CD4-positive, alpha-beta memory T cell (primary cell): Measurements from ENCODE around the gene TEKTIP1. TPM values are rescaled to one million over a fixed set of nuclear protein-coding genes. Genes with fewer than 3 reads are reported as not detected.
"Not testable (repeated sequence)": the region's sequence is repeated elsewhere in the genome, so short reads cannot be mapped to it uniquely, and the experiment has no call there.

Experiments used
- CTCF ChIA-PET: fragments of 350-600 bp; sonication (Branson Sonifier 250); formaldehyde crosslinking; loops from one replicate; lab custom pipeline; 2021; ENCODE audit warnings: inconsistent platforms; ENCODE audit not compliant: partially characterized antibody; lab: Charles Lee
- POLR2A ChIA-PET: fragments of 350-600 bp; sonication (Branson Sonifier 250); formaldehyde crosslinking; loops from one replicate; lab custom pipeline; 2021; ENCODE audit not compliant: partially characterized antibody; lab: Charles Lee
- DNase-seq, 5 donors: peaks; one replicate each; pipeline versions ENCODE4 v3.0.0 to v3.0.0-alpha.2; 2020 to 2022; ENCODE audit warnings: mixed read lengths in 1 of 5
- H3K27ac ChIP-seq: one replicate; pipeline ENCODE4 v1.7.0; 2013; ENCODE audit warnings: low read depth, low read length
- H3K27me3 ChIP-seq: 2 replicates; pipeline ENCODE4 v1.7.0; 2013; ENCODE audit warnings: mild to moderate bottlenecking, low read length, moderate library complexity; ENCODE audit not compliant: insufficient read depth
- H3K36me3 ChIP-seq: 2 replicates; pipeline ENCODE4 v1.7.0; 2013; ENCODE audit warnings: mild to moderate bottlenecking, low read length, moderate library complexity; ENCODE audit not compliant: insufficient read depth
- H3K4me1 ChIP-seq: 2 replicates; pipeline ENCODE4 v1.7.0; 2013; ENCODE audit warnings: mild to moderate bottlenecking, low read length, moderate library complexity; ENCODE audit not compliant: insufficient read depth
- H3K4me3 ChIP-seq, 2 donors: one replicate each; pipeline ENCODE4 v1.7.0; 2013; ENCODE audit warnings: low read length in 2 of 2, mild to moderate bottlenecking in 1 of 2
- H3K9me3 ChIP-seq, 2 donors: one replicate each; pipeline ENCODE4 v1.7.0; 2013; ENCODE audit warnings: low read length in 2 of 2, control low read depth in 1 of 2; ENCODE audit not compliant: control insufficient read depth in 1 of 2
- H3K27ac Mint-ChIP-seq, 7 donors: one replicate each; pipeline ENCODE4 v1.8.0; 2020 to 2021; ENCODE audit warnings: mixed read lengths in 7 of 7, mild to moderate bottlenecking in 6 of 7, inconsistent platforms in 3 of 7, moderate library complexity in 3 of 7
- H3K27me3 Mint-ChIP-seq, 2 donors: one replicate each; pipeline ENCODE4 v1.8.0; 2020 to 2021; ENCODE audit warnings: mixed read lengths in 2 of 2
- H3K36me3 Mint-ChIP-seq, 2 donors: one replicate each; pipeline ENCODE4 v1.8.0; 2020 to 2021; ENCODE audit warnings: mixed read lengths in 2 of 2, inconsistent platforms in 1 of 2, mild to moderate bottlenecking in 1 of 2
- H3K4me1 Mint-ChIP-seq, 4 donors: one replicate each; pipeline ENCODE4 v1.8.0; 2020 to 2021; ENCODE audit warnings: mixed read lengths in 4 of 4, mild to moderate bottlenecking in 1 of 4
- H3K4me3 Mint-ChIP-seq, 8 donors: one replicate each; pipeline ENCODE4 v1.8.0; 2020 to 2021; ENCODE audit warnings: mixed read lengths in 8 of 8, mild to moderate bottlenecking in 7 of 8, moderate library complexity in 6 of 8, inconsistent platforms in 3 of 8
- H3K9me3 Mint-ChIP-seq, 8 donors: one replicate each; pipeline ENCODE4 v1.8.0; 2020 to 2021; ENCODE audit warnings: mixed read lengths in 8 of 8, mild to moderate bottlenecking in 5 of 8, inconsistent platforms in 3 of 8, moderate library complexity in 1 of 8
- intact Hi-C: fragments of 100-400 bp; cut with micrococcal nuclease; formaldehyde crosslinking; loops from one replicate; pipeline ENCODE4 v1.15.1; 2023
- polyA plus RNA-seq, 2 donors: library from polyadenylated mRNA; unstranded; fragments of 300-500 nt; fragmentation: Illumina TruSeq; gene quantifications; one replicate each; pipeline ENCODE4 v1.2.3, GENCODE V29; 2021
- total RNA-seq, 2 experiments: library from RNA; stranded (reverse); gene quantifications; one replicate each; pipeline ENCODE4 v1.2.3, GENCODE V29; 2021

The TEKTIP1 gene
- total and polyA plus RNA-seq, 4 experiments from 2014 or later = 0.55 to 10.6 (median 8.1) TPM; not detected in 1

DNA sequence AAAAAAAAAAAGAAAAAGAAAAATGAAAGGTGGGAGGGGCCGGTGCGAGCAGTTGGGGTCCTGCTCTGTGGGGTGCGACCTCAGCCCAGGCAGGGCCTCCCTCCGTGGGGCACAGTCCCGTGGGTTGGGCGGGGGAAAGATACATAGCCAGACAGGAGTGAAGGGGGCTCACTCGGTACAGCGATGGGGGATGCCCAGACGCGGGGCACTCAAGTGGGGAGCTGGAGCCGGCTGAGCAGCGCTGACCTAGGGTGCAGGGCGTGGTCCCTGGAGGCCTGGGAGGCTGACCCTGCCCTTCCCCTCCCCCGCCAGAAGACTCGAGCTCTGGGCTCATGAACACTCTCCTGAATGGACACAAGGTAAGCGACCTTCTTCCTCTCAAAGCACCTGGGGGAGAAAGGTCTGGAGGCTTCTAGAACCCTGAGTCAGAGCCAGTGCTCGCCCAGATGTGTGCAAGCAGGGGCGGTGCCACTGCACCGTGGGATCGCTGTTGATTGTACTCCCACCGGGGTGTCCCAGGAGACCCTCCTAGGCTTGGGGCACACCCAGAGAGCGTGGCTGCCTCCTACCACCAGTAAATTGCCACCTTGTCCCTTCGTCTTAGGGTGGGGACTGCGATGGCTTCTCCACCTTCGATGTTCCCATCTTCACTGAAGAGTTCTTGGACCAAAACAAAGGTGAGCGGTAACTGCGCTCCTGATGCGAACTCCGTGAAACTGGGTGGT, 37.1 kb downstream of the TEKTIP1 start:
- POLR2A ChIA-PET = no interaction called here
- CTCF ChIA-PET = interaction anchor here (1.1 to 2.2 kb wide), 2 partner anchors 9 to 20 kb away, joined by 5 to 10 read pairs; partner anchors contain the start of genes GIPC3 and MFSD12

DNA sequence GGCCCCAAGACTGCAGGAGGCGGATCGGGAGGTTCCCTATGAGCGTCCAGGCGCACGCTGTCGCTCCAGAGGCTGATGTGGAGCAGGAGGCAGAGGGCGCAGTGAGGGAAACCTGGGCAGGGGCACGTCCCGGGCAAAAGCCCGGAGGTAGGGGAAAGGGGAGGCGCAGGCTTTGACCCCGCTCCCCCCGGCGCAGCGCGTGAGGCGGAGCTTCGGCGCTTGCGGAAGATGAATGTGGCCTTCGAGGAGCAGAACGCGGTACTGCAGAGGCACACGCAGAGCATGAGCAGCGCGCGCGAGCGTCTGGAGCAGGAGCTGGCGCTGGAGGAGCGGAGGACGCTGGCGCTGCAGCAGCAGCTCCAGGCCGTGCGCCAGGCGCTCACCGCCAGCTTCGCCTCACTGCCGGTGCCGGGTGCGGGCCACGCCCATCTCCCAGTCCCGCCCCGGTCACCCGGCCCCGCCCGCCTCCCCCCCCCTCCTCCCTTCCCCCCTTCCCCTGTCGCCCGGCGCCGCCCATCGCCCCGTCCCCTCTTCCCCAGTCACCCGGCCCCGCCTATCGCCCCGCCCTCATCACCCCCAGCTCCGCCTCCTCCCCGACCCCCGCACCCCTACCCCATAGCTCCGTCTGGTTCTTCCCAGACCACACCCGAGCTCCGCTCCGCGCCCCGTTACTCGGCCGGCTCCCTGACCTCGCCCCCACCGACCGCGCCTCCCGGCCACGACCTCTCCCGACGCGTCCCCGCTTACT, 37.9 kb downstream of the TEKTIP1 start:
- no peaks in the 10 kb centered on the region for H3K9me3 ChIP-seq
- H3K4me3 ChIP-seq = no peak overlapping the region
- Mint-ChIP-seq H3K27me3 (no peaks in the 10 kb centered on the region), H3K9me3 (no peaks in the 10 kb centered on the region), H3K36me3 (peaks cover 8 to 11% of the 10 kb centered on the region in 2 donors), H3K27ac (no peak overlapping the region), H3K4me3 (no peak overlapping the region), H3K4me1 (peaks cover 3 to 21% (median 13%) of the 10 kb centered on the region in 4 donors)
- H3K4me1 ChIP-seq = peaks cover 14% of the 10 kb centered on the region
- ChIA-PET POLR2A (no interaction called here), CTCF (no interaction called here)
- no peak overlapping the region for H3K27ac ChIP-seq
- no peak for DNase-seq
- H3K27me3 ChIP-seq = no peaks in the 10 kb centered on the region
- H3K36me3 ChIP-seq = no peaks in the 10 kb centered on the region
- intact Hi-C loops = loop anchor here (10.0 kb wide), 1 partner anchor 488 kb away; the partner anchor contains the start of gene ZBTB7A

More for the DNA sequence above, 37.1 kb downstream of the TEKTIP1 start:
- Histone ChIP-seq H3K4me3 (no peak overlapping the region), H3K9me3 (no peaks in the 10 kb centered on the region), H3K27ac (no peak overlapping the region), H3K36me3 (no peaks in the 10 kb centered on the region), H3K27me3 (no peaks in the 10 kb centered on the region), H3K4me1 (peaks cover 15% of the 10 kb centered on the region)
- H3K4me1 Mint-ChIP-seq = peaks cover 5 to 23% (median 17%) of the 10 kb centered on the region in 4 donors
- no peak for DNase-seq
- no peaks in the 10 kb centered on the region for H3K9me3 Mint-ChIP-seq
- peaks cover 8 to 11% of the 10 kb centered on the region in 2 donors for H3K36me3 Mint-ChIP-seq
- no peak overlapping the region for H3K27ac Mint-ChIP-seq
- H3K27me3 Mint-ChIP-seq = no peaks in the 10 kb centered on the region
- no peak overlapping the region for H3K4me3 Mint-ChIP-seq
- intact Hi-C loops = loop anchor here (10.0 kb wide), 1 partner anchor 489 kb away; the partner anchor contains the start of gene ZBTB7A

DNA sequence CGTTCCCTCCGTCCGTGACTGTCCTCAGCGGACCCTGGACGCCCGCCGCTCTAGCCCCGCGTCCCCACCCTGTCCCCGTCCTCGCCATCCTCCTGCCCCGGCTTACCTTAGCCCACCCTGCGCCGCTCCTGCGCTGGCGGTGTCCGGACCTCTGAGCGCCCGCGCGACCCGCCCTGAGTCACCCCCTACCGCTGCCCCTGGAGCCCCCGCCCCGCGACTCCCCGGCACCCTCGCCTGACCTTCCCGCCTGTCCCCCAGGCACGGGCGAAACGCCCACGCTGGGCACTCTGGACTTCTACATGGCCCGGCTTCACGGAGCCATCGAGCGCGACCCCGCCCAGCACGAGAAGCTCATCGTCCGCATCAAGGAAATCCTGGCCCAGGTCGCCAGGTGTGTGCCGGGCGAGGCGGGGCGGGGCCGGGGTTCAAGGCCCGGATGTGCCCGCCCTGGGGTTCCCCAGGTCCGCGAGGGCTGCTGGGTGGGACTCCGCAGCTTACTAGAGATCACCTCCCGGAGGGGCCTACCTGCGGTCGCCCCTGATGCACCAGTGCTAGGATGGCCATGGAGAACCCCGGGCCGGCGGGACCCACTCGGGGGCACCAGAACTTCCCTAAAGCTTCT, 38.9 kb downstream of the TEKTIP1 start:
- intact Hi-C loops = loop anchor here (10.0 kb wide), 1 partner anchor 487 kb away; the partner anchor contains the start of gene ZBTB7A
- H3K27me3 Mint-ChIP-seq = no peaks in the 10 kb centered on the region
- peaks cover 8 to 10% of the 10 kb centered on the region in 2 donors for H3K36me3 Mint-ChIP-seq
- H3K27ac Mint-ChIP-seq = no peak overlapping the region
- H3K9me3 Mint-ChIP-seq = no peaks in the 10 kb centered on the region
- Histone ChIP-seq H3K36me3 (no peaks in the 10 kb centered on the region), H3K4me3 (no peak overlapping the region), H3K4me1 (peaks cover 9% of the 10 kb centered on the region), H3K9me3 (no peaks in the 10 kb centered on the region), H3K27ac (no peak overlapping the region), H3K27me3 (no peaks in the 10 kb centered on the region)
- no peak for DNase-seq
- H3K4me3 Mint-ChIP-seq = no peak overlapping the region
- POLR2A ChIA-PET = interaction anchor here (0.9 kb wide), 1 partner anchor 21 kb away, joined by 3 read pairs; no protein-coding TSS in a partner anchor
- H3K4me1 Mint-ChIP-seq = peaks cover 3 to 11% (median 6%) of the 10 kb centered on the region in 4 donors
- CTCF ChIA-PET = interaction anchor here (1.9 kb wide), 1 partner anchor 33 kb away, joined by 6 read pairs; no protein-coding TSS in a partner anchor

DNA sequence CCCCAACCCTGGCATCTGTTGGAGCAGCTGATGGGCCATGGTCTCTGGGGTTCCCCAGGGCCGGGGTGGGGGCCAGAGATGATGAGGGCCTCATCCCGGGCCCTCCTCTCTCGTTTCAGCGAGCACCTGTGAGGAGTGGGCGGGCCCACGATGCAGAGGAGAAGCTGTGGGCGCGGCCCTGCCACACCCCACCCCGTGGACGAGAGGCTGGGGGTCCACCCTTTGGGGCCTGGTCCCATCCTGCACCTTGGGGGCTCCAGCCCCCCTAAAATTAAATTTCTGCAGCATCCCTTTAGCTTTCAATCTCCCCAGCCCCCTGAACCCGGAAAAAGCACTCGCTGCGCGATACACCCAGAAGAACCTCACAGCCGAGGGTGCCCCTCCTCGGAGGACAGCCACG, 39.4 kb downstream of the TEKTIP1 start:
- intact Hi-C loops = loop anchor here (10.0 kb wide), 1 partner anchor 486 kb away; the partner anchor contains the start of gene ZBTB7A
- Histone ChIP-seq H3K4me1 (peaks cover 7% of the 10 kb centered on the region), H3K27me3 (no peaks in the 10 kb centered on the region), H3K36me3 (no peaks in the 10 kb centered on the region), H3K27ac (no peak overlapping the region), H3K9me3 (no peaks in the 10 kb centered on the region), H3K4me3 (no peak overlapping the region)
- POLR2A ChIA-PET = interaction anchor here (0.9 kb wide), 1 partner anchor 22 kb away, joined by 3 read pairs; no protein-coding TSS in a partner anchor
- CTCF ChIA-PET = interaction anchor here (1.9 kb wide), 1 partner anchor 33 kb away, joined by 6 read pairs; no protein-coding TSS in a partner anchor
- H3K36me3 Mint-ChIP-seq = peaks cover 8 to 10% of the 10 kb centered on the region in 2 donors
- H3K27me3 Mint-ChIP-seq = no peaks in the 10 kb centered on the region
- H3K4me1 Mint-ChIP-seq = peaks cover 3 to 11% (median 6%) of the 10 kb centered on the region in 4 donors
- no peak overlapping the region for H3K27ac Mint-ChIP-seq
- no peak overlapping the region for H3K4me3 Mint-ChIP-seq
- no peaks in the 10 kb centered on the region for H3K9me3 Mint-ChIP-seq
- no peak for DNase-seq

DNA sequence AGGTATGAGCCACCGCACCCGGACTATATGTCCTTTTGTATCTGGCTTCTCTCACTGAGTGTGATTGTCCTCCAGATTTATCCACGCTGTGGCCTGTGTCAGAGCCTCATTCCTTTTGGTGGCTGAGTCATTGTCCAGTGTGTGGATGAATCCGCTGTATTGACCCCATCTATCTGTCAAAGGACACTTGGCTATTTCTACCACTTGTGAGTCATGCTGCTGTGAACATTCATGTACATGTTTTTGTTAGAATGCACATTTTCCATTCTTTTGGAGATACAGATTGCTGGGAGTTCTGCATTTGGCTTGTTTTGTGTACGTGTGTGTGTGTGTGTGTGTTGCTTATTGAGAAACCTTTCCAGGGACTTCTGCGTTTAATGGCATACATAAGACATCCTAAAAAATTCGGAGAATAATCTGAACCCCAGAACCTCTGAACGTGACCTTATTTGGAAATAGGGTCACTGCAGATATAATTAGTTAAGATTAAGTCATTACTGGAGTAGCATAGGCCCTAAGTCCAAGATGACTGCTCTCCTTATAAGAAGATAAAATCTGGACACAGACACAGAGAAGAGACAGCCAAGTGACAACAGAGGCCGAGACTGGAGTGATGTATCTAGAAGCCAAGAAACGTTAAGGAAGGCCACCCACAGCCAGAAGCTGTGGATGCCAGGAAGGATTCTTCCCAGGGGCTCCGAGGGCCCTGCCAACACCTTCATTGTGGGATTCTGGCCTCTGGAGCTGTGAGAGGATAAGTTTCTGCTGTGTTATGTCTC, 41.4 kb downstream of the TEKTIP1 start:
- Histone ChIP-seq H3K4me1 (no peaks in the 10 kb centered on the region), H3K4me3 (no peak overlapping the region), H3K36me3 (no peaks in the 10 kb centered on the region), H3K27me3 (no peaks in the 10 kb centered on the region), H3K9me3 (no peaks in the 10 kb centered on the region), H3K27ac (no peak overlapping the region)
- H3K27ac Mint-ChIP-seq = no peak overlapping the region
- no peaks in the 10 kb centered on the region for H3K27me3 Mint-ChIP-seq
- ChIA-PET CTCF (no interaction called here), POLR2A (interaction anchor here (1.5 kb wide), 1 partner anchor 24 kb away, joined by 7 read pairs; no protein-coding TSS in a partner anchor)
- peaks cover 0 to 2% (median 1%) of the 10 kb centered on the region in 4 donors for H3K4me1 Mint-ChIP-seq
- H3K9me3 Mint-ChIP-seq = no peaks in the 10 kb centered on the region
- intact Hi-C loops = no loop called here
- H3K36me3 Mint-ChIP-seq = peaks cover 2 to 6% of the 10 kb centered on the region in 2 donors
- no peak for DNase-seq
- H3K4me3 Mint-ChIP-seq = no peak overlapping the region

DNA sequence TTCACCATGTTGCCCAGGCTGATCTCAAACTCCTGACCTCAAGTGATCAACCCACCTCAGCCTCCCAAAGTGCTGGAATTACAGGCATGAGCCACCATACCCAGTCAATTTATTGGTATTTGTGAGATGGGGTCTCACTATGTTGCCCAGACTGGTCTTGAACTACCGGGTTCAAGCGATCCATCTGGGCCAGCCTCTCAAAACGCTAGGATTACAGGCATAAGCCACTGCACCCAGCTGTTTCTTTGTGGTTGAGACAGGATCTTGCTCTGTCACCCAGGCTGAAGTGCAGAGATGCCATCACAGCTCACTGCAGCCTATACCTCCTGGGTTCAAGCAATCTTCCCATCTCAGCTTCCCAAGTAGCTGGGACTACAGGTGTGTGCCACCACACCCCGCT, 42.8 kb downstream of the TEKTIP1 start:
- H3K27me3 Mint-ChIP-seq, H3K4me3 ChIP-seq, H3K27ac Mint-ChIP-seq, DNase-seq, intact Hi-C loops, H3K36me3 Mint-ChIP-seq, H3K9me3 ChIP-seq, H3K4me1 Mint-ChIP-seq, H3K4me3 Mint-ChIP-seq, H3K9me3 Mint-ChIP-seq, H3K36me3 ChIP-seq, H3K27me3 ChIP-seq, H3K27ac ChIP-seq, H3K4me1 ChIP-seq: not testable (repeated sequence)
- POLR2A ChIA-PET = interaction anchor here (1.5 kb wide), 1 partner anchor 25 kb away, joined by 7 read pairs; no protein-coding TSS in a partner anchor
- CTCF ChIA-PET = interaction anchor here (1.8 kb wide), 1 partner anchor 10 kb away, joined by 6 read pairs; no protein-coding TSS in a partner anchor
